ENCODE results near the gene PRR20G.

The PRR20G gene

GRCh38 chr3:127258733-127259132 is 29.1 kb downstream of the PRR20G start:
- Histone ChIP-seq H4K20me1 (no peaks in the 10 kb centered on the region), H3K4me1 (no peaks in the 10 kb centered on the region), H3K9me3 (no peaks in the 10 kb centered on the region), H3K9ac (no peak overlapping the region), H3K36me3 (no peaks in the 10 kb centered on the region), H3K27ac (no peak overlapping the region), H3K4me2 (no peak overlapping the region), H3K27me3 (no peaks in the 10 kb centered on the region), H3K4me3 (no peak overlapping the region)
- no peak for TF ChIP-seq Cebpa-rat (IDR thresholded peaks at IDR 0.05)

- no peaks in the 10 kb centered on the region for H3K36me3 ChIP-seq
- H3K4me2 ChIP-seq: no peak overlapping the region
- no peaks in the 10 kb centered on the region for H3K9me3 ChIP-seq
- H4K20me1 ChIP-seq: no peaks in the 10 kb centered on the region
- TF ChIP-seq Cebpa-rat (IDR thresholded peaks at IDR 0.05): no peak
- H3K27me3 ChIP-seq: no peaks in the 10 kb centered on the region
- H3K4me1 ChIP-seq: no peaks in the 10 kb centered on the region
- no peak overlapping the region for H3K9ac ChIP-seq
- no peak overlapping the region for H3K4me3 ChIP-seq
- no peak overlapping the region for H3K27ac ChIP-seq
Measured at GRCh38 chr3:127257351-127257750, 30.5 kb downstream of the PRR20G start.

GRCh38 chr3:127256733-127257271 is 31.0 kb downstream of the PRR20G start:
- Histone ChIP-seq H4K20me1 (no peaks in the 10 kb centered on the region), H3K27me3 (no peaks in the 10 kb centered on the region), H3K9ac (no peak overlapping the region), H3K4me1 (no peaks in the 10 kb centered on the region), H3K36me3 (no peaks in the 10 kb centered on the region), H3K27ac (no peak overlapping the region), H3K9me3 (peaks cover 5% of the 10 kb centered on the region; the same call in 1 of the 2 replicates), H3K4me2 (no peak overlapping the region), H3K4me3 (no peak overlapping the region)
- TF ChIP-seq Cebpa-rat (IDR thresholded peaks at IDR 0.05): no peak

DNA sequence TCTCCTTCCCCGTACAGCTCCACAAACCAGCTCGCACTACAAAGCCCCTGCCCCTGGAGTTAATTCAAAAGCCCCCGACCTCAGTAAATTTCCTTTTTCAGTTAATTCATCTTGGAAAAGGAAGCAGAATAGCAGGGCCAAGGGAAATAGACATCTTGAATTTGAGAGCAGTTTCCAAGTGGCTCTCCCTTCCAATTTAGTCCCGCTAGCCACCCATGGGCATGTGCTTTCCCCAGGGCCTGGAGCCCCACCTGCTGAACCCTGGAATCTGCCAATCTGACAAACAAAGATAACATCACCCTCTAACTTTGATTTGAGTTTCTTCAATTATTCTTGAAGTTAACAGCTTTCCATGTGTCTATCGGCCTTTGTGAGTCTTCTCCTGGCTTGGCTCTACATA is 31.7 kb downstream of the PRR20G start:
- Histone ChIP-seq H3K9me3 (peaks cover 8% of the 10 kb centered on the region; the same call in 1 of the 2 replicates), H4K20me1 (no peaks in the 10 kb centered on the region), H3K27me3 (no peaks in the 10 kb centered on the region), H3K27ac (no peak overlapping the region), H3K9ac (no peak overlapping the region), H3K4me1 (no peaks in the 10 kb centered on the region), H3K36me3 (no peaks in the 10 kb centered on the region), H3K4me2 (no peak overlapping the region), H3K4me3 (no peak overlapping the region)
- TF ChIP-seq Cebpa-rat (IDR thresholded peaks at IDR 0.05): no peak

DNA sequence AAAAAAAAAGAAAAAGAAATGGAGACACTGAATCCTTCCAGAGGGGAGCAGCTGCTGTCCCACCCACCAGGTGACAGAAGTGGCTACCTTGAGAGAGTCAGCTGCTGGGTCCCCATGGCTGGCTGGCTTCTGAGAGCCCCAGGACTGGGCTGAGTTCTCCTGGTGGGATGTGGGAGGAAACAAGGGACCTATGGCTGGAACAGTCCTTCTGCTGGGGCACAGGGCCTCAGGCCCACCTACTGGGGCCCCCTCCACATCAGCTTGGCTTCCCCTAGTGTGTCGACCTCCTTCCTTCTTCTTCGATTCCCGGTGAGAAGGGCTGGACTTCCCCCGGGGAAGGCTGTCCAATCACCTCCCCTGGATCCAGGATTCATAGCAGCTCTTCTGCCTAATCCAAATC is 32.3 kb downstream of the PRR20G start:
- no peak for TF ChIP-seq Cebpa-rat (IDR thresholded peaks at IDR 0.05)
- H3K4me3 ChIP-seq: no peak overlapping the region
- H3K27ac ChIP-seq: no peak overlapping the region
- H3K9ac ChIP-seq: no peak overlapping the region
- H3K9me3 ChIP-seq: peaks cover 11% of the 10 kb centered on the region
- H4K20me1 ChIP-seq: no peaks in the 10 kb centered on the region
- no peaks in the 10 kb centered on the region for H3K36me3 ChIP-seq
- H3K4me1 ChIP-seq: no peaks in the 10 kb centered on the region
- no peaks in the 10 kb centered on the region for H3K27me3 ChIP-seq
- no peak overlapping the region for H3K4me2 ChIP-seq

DNA sequence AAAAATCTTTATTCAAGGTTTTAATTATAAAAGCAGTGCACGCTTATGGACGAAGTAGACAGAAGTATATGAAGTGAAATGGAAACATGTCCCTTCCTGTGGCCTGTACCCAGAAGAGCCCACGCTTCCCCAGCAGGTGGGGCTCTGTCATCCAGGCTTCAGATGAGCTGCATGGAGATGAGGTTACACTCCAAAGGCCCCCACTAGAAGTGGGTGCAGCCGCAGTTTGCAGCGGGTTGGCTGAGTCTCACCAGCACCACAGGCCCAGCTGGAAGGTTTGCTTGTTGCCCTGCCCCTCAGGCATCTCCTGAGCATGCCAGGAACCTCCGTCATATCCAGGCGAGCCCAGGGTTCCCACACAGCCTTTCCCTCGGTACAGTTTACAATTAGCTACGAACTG is 33.1 kb downstream of the PRR20G start:
- H3K4me1 ChIP-seq: no peaks in the 10 kb centered on the region

DNA sequence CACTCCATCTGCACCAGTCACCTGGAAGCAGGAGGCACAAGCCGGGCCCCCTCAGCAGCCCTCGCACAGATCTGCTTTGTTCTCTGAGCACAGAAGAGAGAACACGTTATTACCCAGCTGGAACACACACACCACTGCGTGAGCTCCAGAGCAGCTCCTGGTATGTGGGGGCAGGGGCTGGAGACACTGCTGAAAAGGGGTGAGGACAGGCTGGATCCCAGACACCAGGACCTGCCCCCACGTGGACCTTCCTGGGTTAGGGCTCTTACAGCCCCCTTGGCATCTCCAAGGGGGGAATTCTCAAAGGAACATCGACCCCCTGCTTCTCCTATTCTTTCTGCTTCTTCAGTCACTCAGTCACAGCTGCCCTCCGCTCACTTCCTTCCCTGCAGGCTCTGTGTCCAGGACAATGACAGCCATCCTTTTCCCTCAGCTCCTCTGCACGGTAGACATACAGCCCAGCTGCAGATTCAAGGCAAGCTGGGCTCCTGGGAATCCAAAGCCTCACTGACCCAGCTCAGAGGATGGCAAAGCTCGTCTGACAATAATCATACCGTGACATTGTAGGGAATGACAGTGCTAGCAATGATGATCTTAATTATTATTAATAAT is 33.7 kb downstream of the PRR20G start:
- Histone ChIP-seq H3K9ac (no peak overlapping the region), H3K27ac (no peak overlapping the region), H3K4me2 (no peak overlapping the region), H3K4me3 (no peak overlapping the region), H3K4me1 (no peaks in the 10 kb centered on the region), H3K9me3 (peaks cover 22% of the 10 kb centered on the region), H4K20me1 (no peaks in the 10 kb centered on the region), H3K36me3 (no peaks in the 10 kb centered on the region), H3K27me3 (no peaks in the 10 kb centered on the region)
- no peak for TF ChIP-seq Cebpa-rat (IDR thresholded peaks at IDR 0.05)

More for the DNA sequence above, 33.1 kb downstream of the PRR20G start:
- peaks cover 16% of the 10 kb centered on the region for H3K9me3 ChIP-seq
- no peak overlapping the region for H3K27ac ChIP-seq
- H3K27me3 ChIP-seq: no peaks in the 10 kb centered on the region
- H3K4me3 ChIP-seq: no peak overlapping the region
- no peak overlapping the region for H3K9ac ChIP-seq
- no peaks in the 10 kb centered on the region for H3K36me3 ChIP-seq
- no peak overlapping the region for H3K4me2 ChIP-seq
- TF ChIP-seq Cebpa-rat (IDR thresholded peaks at IDR 0.05): no peak
- no peaks in the 10 kb centered on the region for H4K20me1 ChIP-seq

DNA sequence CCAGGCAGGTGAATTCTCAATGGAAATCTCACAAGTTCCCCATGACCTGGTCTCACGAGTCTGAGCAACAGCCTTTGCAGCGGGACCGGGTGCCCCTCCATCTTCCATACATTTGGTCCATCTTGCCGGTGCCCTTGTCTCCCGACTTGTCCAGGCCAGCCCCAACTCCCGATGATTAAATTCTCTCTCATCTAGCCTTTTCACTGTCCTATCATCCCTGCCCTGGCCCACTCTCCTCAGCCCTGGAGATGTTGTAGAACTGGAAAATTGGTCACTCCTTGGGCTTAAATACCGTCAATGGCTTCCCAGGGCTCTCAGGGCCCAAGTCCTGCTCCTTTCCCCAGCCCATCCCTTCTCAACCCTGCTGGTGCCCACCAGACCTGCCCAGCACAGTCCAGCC is 34.4 kb downstream of the PRR20G start:
- H3K27ac ChIP-seq: no peak overlapping the region
- no peaks in the 10 kb centered on the region for H4K20me1 ChIP-seq
- no peak overlapping the region for H3K4me2 ChIP-seq
- peaks cover 29% of the 10 kb centered on the region for H3K9me3 ChIP-seq
- H3K4me1 ChIP-seq: no peaks in the 10 kb centered on the region
- H3K36me3 ChIP-seq: no peaks in the 10 kb centered on the region
- H3K27me3 ChIP-seq: no peaks in the 10 kb centered on the region
- no peak overlapping the region for H3K9ac ChIP-seq
- TF ChIP-seq Cebpa-rat (IDR thresholded peaks at IDR 0.05): no peak
- no peak overlapping the region for H3K4me3 ChIP-seq

- Histone ChIP-seq H3K36me3 (no peaks in the 10 kb centered on the region; the same call in 1 of the 2 replicates), H3K4me1 (no peaks in the 10 kb centered on the region), H3K9me3 (peaks cover 39% of the 10 kb centered on the region)
Measured at GRCh38 chr3:127252446-127252845, 35.4 kb downstream of the PRR20G start.

DNA sequence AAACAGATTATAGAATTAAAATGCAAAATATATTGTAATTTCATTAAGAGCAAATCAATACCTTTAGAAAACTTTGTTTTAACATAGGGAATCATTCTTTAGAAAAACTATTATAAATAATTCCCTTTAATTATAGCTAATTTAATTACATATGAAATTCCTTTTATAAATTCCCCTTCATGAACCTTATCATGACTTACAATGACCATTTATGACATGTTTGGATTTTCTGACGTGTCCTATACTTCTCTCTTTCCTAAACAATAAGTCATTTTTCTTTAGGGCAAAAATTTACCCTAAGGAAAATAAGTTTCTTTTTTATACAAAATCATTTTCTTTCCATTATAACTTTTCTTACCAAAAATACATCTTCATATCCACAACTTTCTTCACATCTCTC is 37.8 kb downstream of the PRR20G start:
- H3K9ac ChIP-seq: no peak overlapping the region
- H3K27ac ChIP-seq: no peak overlapping the region
- peaks cover 59% of the 10 kb centered on the region for H3K9me3 ChIP-seq
- no peak overlapping the region for H3K4me2 ChIP-seq
- H3K4me3 ChIP-seq: no peak overlapping the region
- no peaks in the 10 kb centered on the region for H4K20me1 ChIP-seq
- H3K27me3 ChIP-seq: no peaks in the 10 kb centered on the region
- no peaks in the 10 kb centered on the region for H3K4me1 ChIP-seq
- no peaks in the 10 kb centered on the region; the same call in 1 of the 2 replicates for H3K36me3 ChIP-seq
- TF ChIP-seq Cebpa-rat (IDR thresholded peaks at IDR 0.05): no peak

More at GRCh38 chr3:127252446-127252845, 35.4 kb downstream of the PRR20G start:
- H4K20me1 ChIP-seq: no peaks in the 10 kb centered on the region
- H3K27me3 ChIP-seq: no peaks in the 10 kb centered on the region
- no peak overlapping the region for H3K9ac ChIP-seq
- TF ChIP-seq Cebpa-rat (IDR thresholded peaks at IDR 0.05): no peak
- no peak overlapping the region for H3K27ac ChIP-seq
- H3K4me3 ChIP-seq: no peak overlapping the region
- H3K4me2 ChIP-seq: no peak overlapping the region
